ENCODE data around the gene C1orf185.
"Not testable (repeated sequence)": the region's sequence is repeated elsewhere in the genome, so short reads cannot be mapped to it uniquely, and the experiment has no call there.

C1orf185 gene

GRCh38 chr1:51147394-51147793 lies 45.4 kb downstream of the C1orf185 start:
- Mint-ChIP-seq H3K4me1 (no peaks in the 10 kb centered on the region), H3K27me3 (ENCODE audit: low read depth) (peaks cover 3% of the 10 kb centered on the region), H3K27ac (no peak overlapping the region)

GRCh38 chr1:51154776-51155175 lies 52.7 kb downstream of the C1orf185 start:
- Mint-ChIP-seq H3K4me3 (no peak overlapping the region), H3K36me3 (ENCODE audit: low read depth) (no peaks in the 10 kb centered on the region), H3K27ac (no peak overlapping the region), H3K4me1 (peaks cover 5% of the 10 kb centered on the region), H3K27me3 (ENCODE audit: low read depth) (no peaks in the 10 kb centered on the region), H3K9me3 (peaks cover 9% of the 10 kb centered on the region)
- TF ChIP-seq CTCF (IDR thresholded peaks at IDR 0.05; ENCODE audit: unreplicated experiment in 3 of 3) = no peak

More at GRCh38 chr1:51147394-51147793, 45.4 kb downstream of the C1orf185 start:
- TF ChIP-seq CTCF (IDR thresholded peaks at IDR 0.05; ENCODE audit: unreplicated experiment in 3 of 3) = no peak
- no peaks in the 10 kb centered on the region for H3K36me3 Mint-ChIP-seq (ENCODE audit: low read depth)
- H3K4me3 Mint-ChIP-seq = no peak overlapping the region
- H3K9me3 Mint-ChIP-seq = no peaks in the 10 kb centered on the region

GRCh38 chr1:51156752-51157151 lies 54.7 kb downstream of the C1orf185 start:
- H3K27me3 Mint-ChIP-seq (ENCODE audit: low read depth) = no peaks in the 10 kb centered on the region
- no peak for TF ChIP-seq CTCF (IDR thresholded peaks at IDR 0.05; ENCODE audit: unreplicated experiment in 3 of 3)
- no peak overlapping the region for H3K4me3 Mint-ChIP-seq
- H3K4me1 Mint-ChIP-seq = peaks cover 5% of the 10 kb centered on the region
- no peak overlapping the region for H3K27ac Mint-ChIP-seq
- peaks cover 9% of the 10 kb centered on the region for H3K9me3 Mint-ChIP-seq
- no peaks in the 10 kb centered on the region for H3K36me3 Mint-ChIP-seq (ENCODE audit: low read depth)

- no peaks in the 10 kb centered on the region for H3K36me3 Mint-ChIP-seq (ENCODE audit: low read depth)
These were observed 55.4 kb downstream of the C1orf185 start for GRCh38 chr1:51157395-51157794.

GRCh38 chr1:51158263-51158662 lies 56.2 kb downstream of the C1orf185 start:
- TF ChIP-seq CTCF (IDR thresholded peaks at IDR 0.05; ENCODE audit: unreplicated experiment in 3 of 3) = no peak
- peaks cover 5% of the 10 kb centered on the region for H3K4me1 Mint-ChIP-seq
- H3K36me3 Mint-ChIP-seq (ENCODE audit: low read depth) = no peaks in the 10 kb centered on the region
- H3K27ac Mint-ChIP-seq = no peak overlapping the region
- H3K9me3 Mint-ChIP-seq = peaks cover 9% of the 10 kb centered on the region
- H3K4me3 Mint-ChIP-seq = no peak overlapping the region
- H3K27me3 Mint-ChIP-seq (ENCODE audit: low read depth) = no peaks in the 10 kb centered on the region

More at GRCh38 chr1:51157395-51157794, 55.4 kb downstream of the C1orf185 start:
- peak overlapping the region in 1 of 3 experiments; percentile 11 for H3K4me3 Mint-ChIP-seq
- H3K27ac Mint-ChIP-seq = peak overlapping the region in 1 of 3 experiments; percentile 30
- peaks cover 9% of the 10 kb centered on the region for H3K9me3 Mint-ChIP-seq
- peaks cover 5% of the 10 kb centered on the region for H3K4me1 Mint-ChIP-seq
- no peak for TF ChIP-seq CTCF (IDR thresholded peaks at IDR 0.05; ENCODE audit: unreplicated experiment in 3 of 3)
- H3K27me3 Mint-ChIP-seq (ENCODE audit: low read depth) = no peaks in the 10 kb centered on the region

GRCh38 chr1:51162560-51162959 lies 60.5 kb downstream of the C1orf185 start:
- H3K4me1 Mint-ChIP-seq; H3K27ac Mint-ChIP-seq; H3K27me3 Mint-ChIP-seq (ENCODE audit: low read depth); H3K4me3 Mint-ChIP-seq; H3K9me3 Mint-ChIP-seq; H3K36me3 Mint-ChIP-seq (ENCODE audit: low read depth): not testable (repeated sequence)

Data from nephron (organoid).